ENCODE data around the gene CH25H. TPM values are rescaled to one million over a fixed set of nuclear protein-coding genes. Genes with fewer than 3 reads are reported as not detected.

CH25H gene
- total and polyA plus RNA-seq, 11 donors = 0.24 to 3.5 (median 0.40) TPM

DNA sequence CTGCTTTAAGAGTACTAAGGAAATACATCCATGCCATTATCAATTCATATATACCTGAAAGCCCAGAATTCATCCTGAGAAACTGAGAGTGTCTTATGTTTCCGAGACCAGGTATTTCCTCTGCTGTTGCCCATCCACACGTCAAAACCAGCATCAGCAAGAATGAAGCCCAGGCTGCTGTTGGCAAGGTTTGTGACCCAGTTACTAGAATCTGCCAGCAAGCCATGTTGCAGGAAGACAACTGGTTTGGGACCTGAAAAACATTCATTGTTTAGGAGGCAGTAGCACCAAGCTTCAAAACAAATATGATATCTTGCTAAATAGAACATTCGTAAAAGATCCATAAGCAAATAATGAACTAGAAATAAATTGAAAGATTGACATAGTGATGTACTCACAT lies 21.0 kb upstream of the CH25H start:
- intact Hi-C loops (cut with DNase I) = no loop called here
- H3K27me3 ChIP-seq = no peaks in the 10 kb centered on the region
- TF ChIP-seq POLR2A (IDR thresholded peaks at IDR 0.05) = no peak
- no peak for TF ChIP-seq CTCF (IDR thresholded peaks at IDR 0.05)
- DNase-seq (no peak), ATAC-seq (no peak)
- 89 to 97% (median 91%) methylated on average over 3 of the region's 3 CpGs for WGBS, 4 donors
- no peak overlapping the region for H3K27ac ChIP-seq
- H3K4me1 ChIP-seq = peaks cover 0 to 15% (median 0%) of the 10 kb centered on the region in 12 donors
- no peaks in the 10 kb centered on the region for H3K9me3 ChIP-seq
- no peak overlapping the region for H3K4me3 ChIP-seq
- peaks cover 0 to 52% (median 16%) of the 10 kb centered on the region in 9 donors for H3K36me3 ChIP-seq

DNA sequence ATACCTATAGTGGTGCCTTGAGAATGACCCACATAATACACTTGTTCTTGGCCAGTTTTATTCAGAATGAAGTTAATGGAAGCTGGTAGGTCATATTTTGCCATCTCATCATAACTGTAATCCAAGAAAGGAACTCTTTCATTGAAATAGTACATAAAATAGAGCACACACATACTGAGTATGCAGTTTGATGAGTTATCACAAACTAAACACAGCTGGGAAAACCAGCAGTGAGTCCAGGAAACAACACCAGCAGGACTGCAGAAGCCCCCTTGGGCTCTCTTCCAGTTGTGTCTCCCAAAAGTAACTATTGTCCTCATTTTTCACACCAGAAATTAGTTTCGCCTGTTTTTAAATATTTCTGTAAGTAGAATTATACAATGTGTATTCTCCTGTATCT lies 19.8 kb upstream of the CH25H start:
- WGBS, 4 donors = 72 to 81% (median 75%) methylated on average over 1 of the region's 1 CpG
- peaks cover 0 to 54% (median 24%) of the 10 kb centered on the region in 9 donors for H3K36me3 ChIP-seq
- intact Hi-C loops (cut with DNase I) = no loop called here
- no peaks in the 10 kb centered on the region for H3K27me3 ChIP-seq
- ATAC-seq (no peak), DNase-seq (no peak)
- no peak overlapping the region for H3K4me3 ChIP-seq
- H3K4me1 ChIP-seq = peaks cover 0 to 15% (median 0%) of the 10 kb centered on the region in 12 donors
- no peaks in the 10 kb centered on the region for H3K9me3 ChIP-seq
- H3K27ac ChIP-seq = peak overlapping the region in 1 of 12 donors; percentile 38
- TF ChIP-seq POLR2A (IDR thresholded peaks at IDR 0.05) = no peak
- TF ChIP-seq CTCF (IDR thresholded peaks at IDR 0.05) = no peak

GRCh38 chr10:89224739-89225443 lies 17.8 kb upstream of the CH25H start:
- Histone ChIP-seq H3K27ac (peak overlapping the region; percentile 56 to 89 (median 78)), H3K9me3 (no peaks in the 10 kb centered on the region), H3K36me3 (peaks cover 0 to 62% (median 21%) of the 10 kb centered on the region in 9 donors), H3K4me1 (peaks cover 0 to 15% (median 0%) of the 10 kb centered on the region in 12 donors), H3K27me3 (no peaks in the 10 kb centered on the region), H3K4me3 (peak overlapping the region in 8 of 12 donors; percentile 11 to 42 (median 33))
- WGBS, 4 donors = 51 to 61% (median 57%) methylated on average over 18 of the region's 18 CpGs
- intact Hi-C loops (cut with DNase I) = loop anchor here in 1 of 10 donors (5.0 kb wide), 1 partner anchor 388 kb away; no protein-coding TSS in a partner anchor
- TF ChIP-seq POLR2A (IDR thresholded peaks at IDR 0.05) = no peak
- TF ChIP-seq CTCF (IDR thresholded peaks at IDR 0.05) = peak in 10 of 12 donors; percentile 17 to 70 (median 36)
- peak; percentile 60 to 85 (median 63) for ATAC-seq
- peak; percentile 45 to 72 (median 55) for DNase-seq

DNA sequence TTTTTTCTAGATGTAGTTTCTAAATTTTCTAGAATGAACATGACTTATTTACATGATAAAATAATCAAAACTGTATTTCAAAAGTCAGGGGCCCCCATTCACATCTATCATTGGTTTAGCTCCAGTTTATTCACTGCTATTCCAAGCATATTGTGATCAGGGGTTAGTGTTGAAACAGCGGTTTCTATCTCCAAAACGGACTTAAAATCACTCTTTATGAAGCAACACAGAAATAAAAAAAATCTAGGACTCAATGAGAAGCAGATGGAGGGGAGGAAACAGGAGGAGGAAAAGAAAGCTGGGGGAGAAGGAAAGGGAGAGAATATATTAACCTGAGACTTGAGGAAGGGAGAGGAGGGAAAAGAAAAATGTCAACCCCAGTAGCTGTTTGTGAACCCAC lies 14.8 kb upstream of the CH25H start:
- Histone ChIP-seq H3K27me3 (no peaks in the 10 kb centered on the region), H3K36me3 (peaks cover 0 to 60% (median 17%) of the 10 kb centered on the region in 9 donors), H3K27ac (no peak overlapping the region), H3K4me1 (peaks cover 0 to 27% (median 7%) of the 10 kb centered on the region in 12 donors), H3K9me3 (no peaks in the 10 kb centered on the region), H3K4me3 (no peak overlapping the region)
- ATAC-seq (no peak), DNase-seq (no peak)
- intact Hi-C loops (cut with DNase I) = loop anchor here in 1 of 10 donors (5.0 kb wide), 1 partner anchor 385 kb away; no protein-coding TSS in a partner anchor
- 74 to 85% (median 78%) methylated on average over 2 of the region's 2 CpGs for WGBS, 4 donors
- no peak for TF ChIP-seq POLR2A (IDR thresholded peaks at IDR 0.05)
- no peak for TF ChIP-seq CTCF (IDR thresholded peaks at IDR 0.05)

All from heart left ventricle (tissue), 16 donors.